HEK293 (cell line): Measurements from ENCODE around the gene RHBDD1.

ENCODE experiments used
- CTCF ChIP-seq: fragments of 450-650 bp; formaldehyde crosslinking; IDR thresholded peaks from 2 replicates; pipeline ENCODE4 v1.5.1; 2016; ENCODE audit warnings: missing biosample characterization, missing genetic modification characterization
- OVOL3 ChIP-seq: fragments of 450-650 bp; formaldehyde crosslinking; IDR thresholded peaks from 2 replicates; pipeline ENCODE4 v1.5.1; 2016; ENCODE audit warnings: missing biosample characterization, missing genetic modification characterization
- PATZ1 ChIP-seq: fragments of 450-650 bp; formaldehyde crosslinking; IDR thresholded peaks from 2 replicates; pipeline ENCODE4 v1.5.1; 2016; ENCODE audit warnings: missing biosample characterization, missing genetic modification characterization
- REST ChIP-seq: fragments of 450-650 bp; formaldehyde crosslinking; IDR thresholded peaks from 2 replicates; pipeline ENCODE4 v1.5.1; 2016; ENCODE audit warnings: missing biosample characterization, missing genetic modification characterization
- ZBTB8A ChIP-seq: fragments of 450-650 bp; formaldehyde crosslinking; IDR thresholded peaks from 2 replicates; pipeline ENCODE4 v1.5.1; 2016; ENCODE audit warnings: missing biosample characterization, missing genetic modification characterization
- ZNF112 ChIP-seq: fragments of 450-650 bp; formaldehyde crosslinking; IDR thresholded peaks from 2 replicates; pipeline ENCODE4 v1.5.0; 2017; ENCODE audit warnings: missing biosample characterization, missing genetic modification characterization
- ZNF146 ChIP-seq: fragments of 450-650 bp; formaldehyde crosslinking; IDR thresholded peaks from 2 replicates; pipeline ENCODE4 v1.5.1; 2016; ENCODE audit warnings: missing biosample characterization, missing genetic modification characterization
- ZNF404 ChIP-seq: fragments of 450-650 bp; formaldehyde crosslinking; IDR thresholded peaks from 2 replicates; pipeline ENCODE4 v1.5.1; 2017; ENCODE audit warnings: missing biosample characterization, missing genetic modification characterization
- ZNF785 ChIP-seq: fragments of 450-650 bp; formaldehyde crosslinking; IDR thresholded peaks from 2 replicates; pipeline ENCODE4 v1.5.1; 2016; ENCODE audit warnings: missing biosample characterization, missing genetic modification characterization

- TF ChIP-seq PATZ1 (no peak), ZNF112 (no peak), CTCF (tag by site-specific recombination) (no peak), ZBTB8A (tag by site-specific recombination) (no peak), ZNF404 (tag by site-specific recombination) (no peak), REST (tag by site-specific recombination) (no peak), OVOL3 (tag by site-specific recombination) (no peak), ZNF785 (tag by site-specific recombination) (no peak), ZNF146 (tag by site-specific recombination) (no peak)
Measured at GRCh38 chr2:226911932-226912331, 76.1 kb downstream of the RHBDD1 start.
